Neuronal stem cell (in vitro differentiated cells): ENCODE results near the gene ANKFY1.
A peak's percentile ranks its signal among the peaks of the same experiment; 100 is the strongest.

Source experiments
- DNase-seq: peaks from one replicate; pipeline ENCODE4 v3.0.0-alpha.2; 2013; ENCODE audit warnings: low spot score
- H2AFZ ChIP-seq: one replicate; pipeline ENCODE4 v1.6.1; 2013; ENCODE audit warnings: mild to moderate bottlenecking, low read length, inconsistent platforms
- H2AK5ac ChIP-seq: 2 replicates; pipeline ENCODE4 v1.6.1; 2013; ENCODE audit warnings: low read depth, mild to moderate bottlenecking, inconsistent platforms, low read length, moderate library complexity, mixed read lengths
- H2BK120ac ChIP-seq: 2 replicates; pipeline ENCODE4 v1.6.1; 2013; ENCODE audit warnings: low read depth, mild to moderate bottlenecking, inconsistent platforms, low read length, moderate library complexity, mixed read lengths
- H2BK12ac ChIP-seq: one replicate; pipeline ENCODE4 v1.6.1; 2013; ENCODE audit warnings: low read length, inconsistent platforms
- H2BK15ac ChIP-seq: 2 replicates; pipeline ENCODE4 v1.6.1; 2013; ENCODE audit warnings: mild to moderate bottlenecking, low read length, inconsistent platforms, mixed read lengths
- H2BK5ac ChIP-seq: one replicate; pipeline ENCODE4 v1.6.1; 2013; ENCODE audit warnings: inconsistent platforms, mild to moderate bottlenecking, low read length, moderate library complexity
- H3K14ac ChIP-seq: one replicate; pipeline ENCODE4 v1.6.1; 2013; ENCODE audit warnings: low read length, inconsistent platforms
- H3K18ac ChIP-seq: 2 replicates; pipeline ENCODE4 v1.6.1; 2013; ENCODE audit warnings: low read length, inconsistent platforms
- H3K23ac ChIP-seq: 2 replicates; pipeline ENCODE4 v1.6.1; 2013; ENCODE audit warnings: low read depth, mild to moderate bottlenecking, mixed read lengths, low read length, inconsistent platforms; ENCODE audit not compliant: poor library complexity
- H3K27ac ChIP-seq: replicated peaks from 3 replicates; pipeline ENCODE4 v1.5.1; 2013; ENCODE audit warnings: low read length, inconsistent platforms
- H3K27me3 ChIP-seq, 3 experiments: 2 replicates each; pipeline ENCODE4 v1.6.1; 2013; ENCODE audit warnings: low read length in 3 of 3, mild to moderate bottlenecking in 2 of 3, inconsistent platforms in 1 of 3, low read depth in 1 of 3, mixed read lengths in 1 of 3, moderate library complexity in 1 of 3; ENCODE audit not compliant: control insufficient read depth in 3 of 3, insufficient read depth in 3 of 3
- H3K36me3 ChIP-seq, 2 donors: replicated peaks in 1 of 2; 2 replicates each; pipeline ENCODE4 v1.6.1; 2013; ENCODE audit warnings: low read length in 2 of 2; ENCODE audit not compliant: control insufficient read depth in 2 of 2, insufficient read depth in 2 of 2
- H3K4ac ChIP-seq: 2 replicates; pipeline ENCODE4 v1.6.1; 2013; ENCODE audit warnings: inconsistent platforms, mild to moderate bottlenecking, low read length, moderate library complexity
- H3K4me1 ChIP-seq, 2 donors: 1 replicate in 1 of 2; 2 replicates in 1 of 2; pipeline ENCODE4 v1.6.1; 2013; ENCODE audit warnings: low read length in 2 of 2, low read depth in 1 of 2; ENCODE audit not compliant: control insufficient read depth in 2 of 2, insufficient read depth in 1 of 2
- H3K4me2 ChIP-seq: one replicate; pipeline ENCODE4 v1.6.1; 2013; ENCODE audit warnings: mild to moderate bottlenecking, low read length, inconsistent platforms; ENCODE audit not compliant: insufficient read depth, poor library complexity, severe bottlenecking
- H3K4me3 ChIP-seq, 2 donors: 2 replicates each; pipeline ENCODE4 v1.5.1; 2013; ENCODE audit warnings: low read length in 2 of 2, mild to moderate bottlenecking in 2 of 2, inconsistent platforms in 1 of 2, moderate library complexity in 1 of 2
- H3K79me1 ChIP-seq: one replicate; pipeline ENCODE4 v1.6.1; 2013; ENCODE audit warnings: low read depth, mild to moderate bottlenecking, inconsistent platforms, low read length, moderate library complexity
- H3K9ac ChIP-seq: one replicate; pipeline ENCODE4 v1.6.1; 2013; ENCODE audit warnings: mild to moderate bottlenecking, low read depth, low read length, inconsistent platforms; ENCODE audit not compliant: poor library complexity
- H3K9me3 ChIP-seq, 2 donors: replicated peaks in 1 of 2; 2 replicates each; pipeline versions ENCODE3 to v1.6.1; 2013; ENCODE audit warnings: low read length in 2 of 2, mild to moderate bottlenecking in 2 of 2, inconsistent platforms in 1 of 2, low read depth in 1 of 2, mixed read lengths in 1 of 2, moderate library complexity in 1 of 2; ENCODE audit not compliant: control insufficient read depth in 2 of 2, insufficient read depth in 1 of 2
- H4K8ac ChIP-seq: one replicate; pipeline ENCODE4 v1.6.1; 2013; ENCODE audit warnings: low read depth, mild to moderate bottlenecking, inconsistent platforms, low read length, moderate library complexity
- H4K91ac ChIP-seq: one replicate; pipeline ENCODE4 v1.6.1; 2013; ENCODE audit warnings: low read length, low read depth, mild to moderate bottlenecking, inconsistent platforms; ENCODE audit not compliant: poor library complexity
- WGBS, 2 donors: extraction: QIAGEN DNeasy Blood & Tissue Kit; methylation state at CpG; one replicate each; pipeline ENCODE4 v1.1.7; 2013; ENCODE audit warnings: missing lambda C conversion rate in 2 of 2, mixed read lengths in 1 of 2; ENCODE audit not compliant: insufficient read length in 2 of 2, insufficient replicate concordance in 1 of 2; ENCODE audit errors: extremely low coverage in 2 of 2; 5-methylcytosine and 5-hydroxymethylcytosine counted together

Gene ANKFY1

GRCh38 chr17:4250887-4251286 is 12.9 kb downstream of the ANKFY1 start:
- Histone ChIP-seq H3K79me1 (peaks cover 4% of the 10 kb centered on the region), H3K9ac (no peak overlapping the region), H3K23ac (no peak overlapping the region), H3K4me1 (no peaks in the 10 kb centered on the region), H3K4ac (no peak overlapping the region), H2AK5ac (no peak overlapping the region), H4K8ac (no peak overlapping the region), H4K91ac (no peak overlapping the region), H3K27me3 (no peaks in the 10 kb centered on the region), H3K18ac (no peak overlapping the region), H2BK12ac (no peak overlapping the region), H2BK120ac (no peak overlapping the region), H3K36me3 (peaks cover 5 to 28% of the 10 kb centered on the region in 2 donors), H3K4me3 (no peak overlapping the region), H3K9me3 (no peaks in the 10 kb centered on the region), H2BK5ac (no peak overlapping the region), H2AFZ (no peak overlapping the region), H3K27ac (no peak overlapping the region), H3K4me2 (no peak overlapping the region), H2BK15ac (no peak overlapping the region), H3K14ac (no peak overlapping the region)
- WGBS, 2 donors = no CpG with 5 or more reads among the region's 2 CpGs
- DNase-seq = no peak

- Histone ChIP-seq H4K91ac (no peak overlapping the region), H3K4me2 (no peak overlapping the region), H3K27ac (no peak overlapping the region), H2BK120ac (no peak overlapping the region), H4K8ac (no peak overlapping the region), H3K4ac (no peak overlapping the region), H3K9me3 (no peaks in the 10 kb centered on the region), H3K23ac (no peak overlapping the region), H2BK12ac (no peak overlapping the region), H2BK5ac (no peak overlapping the region), H2AFZ (no peak overlapping the region), H3K14ac (no peak overlapping the region), H3K36me3 (peaks cover 5 to 28% of the 10 kb centered on the region in 2 donors), H3K4me1 (no peaks in the 10 kb centered on the region), H2AK5ac (no peak overlapping the region), H3K79me1 (peaks cover 4% of the 10 kb centered on the region), H3K9ac (no peak overlapping the region), H3K18ac (no peak overlapping the region), H2BK15ac (no peak overlapping the region), H3K4me3 (no peak overlapping the region), H3K27me3 (no peaks in the 10 kb centered on the region)
- WGBS, 2 donors = no CpG with 5 or more reads among the region's 4 CpGs
- DNase-seq = peak; percentile 8
Measured at GRCh38 chr17:4249452-4250029, 14.2 kb downstream of the ANKFY1 start.

- Histone ChIP-seq H2AK5ac (no peak overlapping the region), H3K79me1 (peaks cover 7% of the 10 kb centered on the region), H4K8ac (no peak overlapping the region), H3K18ac (no peak overlapping the region), H3K27ac (no peak overlapping the region), H3K4me1 (no peaks in the 10 kb centered on the region), H3K14ac (no peak overlapping the region), H3K4ac (no peak overlapping the region), H3K9me3 (no peaks in the 10 kb centered on the region), H2BK15ac (no peak overlapping the region), H2AFZ (no peak overlapping the region), H3K4me2 (no peak overlapping the region), H2BK12ac (no peak overlapping the region), H3K4me3 (no peak overlapping the region), H3K9ac (no peak overlapping the region), H2BK120ac (no peak overlapping the region), H3K27me3 (no peaks in the 10 kb centered on the region), H3K23ac (no peak overlapping the region), H4K91ac (no peak overlapping the region), H3K36me3 (peaks cover 5 to 25% of the 10 kb centered on the region in 2 donors), H2BK5ac (no peak overlapping the region)
- DNase-seq = no peak
- no CpG with 5 or more reads among the region's 7 CpGs for WGBS, 2 donors
Measured at GRCh38 chr17:4248504-4249277, 15.1 kb downstream of the ANKFY1 start.

GRCh38 chr17:4247971-4248388 is 15.8 kb downstream of the ANKFY1 start:
- no CpG with 5 or more reads among the region's 11 CpGs for WGBS, 2 donors
- H2BK5ac ChIP-seq = no peak overlapping the region
- no peak overlapping the region for H3K4me3 ChIP-seq
- H3K23ac ChIP-seq = no peak overlapping the region
- peaks cover 12% of the 10 kb centered on the region for H3K79me1 ChIP-seq
- H2BK120ac ChIP-seq = no peak overlapping the region
- no peak overlapping the region for H3K14ac ChIP-seq
- H2BK12ac ChIP-seq = no peak overlapping the region
- H4K91ac ChIP-seq = no peak overlapping the region
- H4K8ac ChIP-seq = no peak overlapping the region
- no peak overlapping the region for H3K4ac ChIP-seq
- no peaks in the 10 kb centered on the region for H3K9me3 ChIP-seq
- H2AFZ ChIP-seq = no peak overlapping the region
- no peak overlapping the region for H2AK5ac ChIP-seq
- H3K36me3 ChIP-seq = peaks cover 5 to 25% of the 10 kb centered on the region in 2 donors
- H2BK15ac ChIP-seq = no peak overlapping the region
- no peak overlapping the region for H3K18ac ChIP-seq
- no peak overlapping the region for H3K9ac ChIP-seq
- no peak overlapping the region for H3K4me2 ChIP-seq
- H3K27ac ChIP-seq = no peak overlapping the region
- no peak for DNase-seq
- H3K27me3 ChIP-seq = no peaks in the 10 kb centered on the region
- no peaks in the 10 kb centered on the region for H3K4me1 ChIP-seq
